ENCODE results near the gene OR1E2.

DNA sequence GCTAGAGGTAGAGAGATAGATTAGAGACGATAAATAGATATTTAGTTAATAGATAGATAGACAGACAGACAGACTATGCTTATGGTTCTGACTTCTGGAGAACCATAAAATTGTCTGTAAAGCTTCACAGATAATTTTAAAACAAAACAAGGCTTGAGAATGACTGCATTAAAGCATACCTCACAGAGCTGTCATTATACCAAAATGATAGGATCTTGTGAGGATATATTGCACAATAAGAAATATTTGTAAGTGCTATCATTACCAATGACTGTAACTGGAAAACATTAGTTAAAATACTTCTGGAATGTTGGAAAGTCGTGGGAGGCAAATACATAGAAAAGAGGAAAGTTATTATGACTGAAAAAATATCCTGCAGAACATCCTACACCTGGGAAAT is 31.9 kb downstream of the OR1E2 start:
- TF ChIP-seq, protein P1, sequence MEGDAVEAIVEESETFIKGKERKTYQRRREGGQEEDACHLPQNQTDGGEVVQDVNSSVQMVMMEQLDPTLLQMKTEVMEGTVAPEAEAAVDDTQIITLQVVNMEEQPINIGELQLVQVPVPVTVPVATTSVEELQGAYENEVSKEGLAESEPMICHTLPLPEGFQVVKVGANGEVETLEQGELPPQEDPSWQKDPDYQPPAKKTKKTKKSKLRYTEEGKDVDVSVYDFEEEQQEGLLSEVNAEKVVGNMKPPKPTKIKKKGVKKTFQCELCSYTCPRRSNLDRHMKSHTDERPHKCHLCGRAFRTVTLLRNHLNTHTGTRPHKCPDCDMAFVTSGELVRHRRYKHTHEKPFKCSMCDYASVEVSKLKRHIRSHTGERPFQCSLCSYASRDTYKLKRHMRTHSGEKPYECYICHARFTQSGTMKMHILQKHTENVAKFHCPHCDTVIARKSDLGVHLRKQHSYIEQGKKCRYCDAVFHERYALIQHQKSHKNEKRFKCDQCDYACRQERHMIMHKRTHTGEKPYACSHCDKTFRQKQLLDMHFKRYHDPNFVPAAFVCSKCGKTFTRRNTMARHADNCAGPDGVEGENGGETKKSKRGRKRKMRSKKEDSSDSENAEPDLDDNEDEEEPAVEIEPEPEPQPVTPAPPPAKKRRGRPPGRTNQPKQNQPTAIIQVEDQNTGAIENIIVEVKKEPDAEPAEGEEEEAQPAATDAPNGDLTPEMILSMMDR (IDR thresholded peaks at IDR 0.05; ENCODE audit: low read depth, low read length): no peak
- TF ChIP-seq, protein P2, sequence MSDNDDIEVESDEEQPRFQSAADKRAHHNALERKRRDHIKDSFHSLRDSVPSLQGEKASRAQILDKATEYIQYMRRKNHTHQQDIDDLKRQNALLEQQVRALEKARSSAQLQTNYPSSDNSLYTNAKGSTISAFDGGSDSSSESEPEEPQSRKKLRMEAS (IDR thresholded peaks at IDR 0.05; ENCODE audit: low read depth, low read length): no peak
- no peak for TF ChIP-seq POLR2A (IDR thresholded peaks at IDR 0.05; ENCODE audit: extremely low read depth, insufficient read length)
